Measurements from ENCODE around the gene MEGF11.

DNA sequence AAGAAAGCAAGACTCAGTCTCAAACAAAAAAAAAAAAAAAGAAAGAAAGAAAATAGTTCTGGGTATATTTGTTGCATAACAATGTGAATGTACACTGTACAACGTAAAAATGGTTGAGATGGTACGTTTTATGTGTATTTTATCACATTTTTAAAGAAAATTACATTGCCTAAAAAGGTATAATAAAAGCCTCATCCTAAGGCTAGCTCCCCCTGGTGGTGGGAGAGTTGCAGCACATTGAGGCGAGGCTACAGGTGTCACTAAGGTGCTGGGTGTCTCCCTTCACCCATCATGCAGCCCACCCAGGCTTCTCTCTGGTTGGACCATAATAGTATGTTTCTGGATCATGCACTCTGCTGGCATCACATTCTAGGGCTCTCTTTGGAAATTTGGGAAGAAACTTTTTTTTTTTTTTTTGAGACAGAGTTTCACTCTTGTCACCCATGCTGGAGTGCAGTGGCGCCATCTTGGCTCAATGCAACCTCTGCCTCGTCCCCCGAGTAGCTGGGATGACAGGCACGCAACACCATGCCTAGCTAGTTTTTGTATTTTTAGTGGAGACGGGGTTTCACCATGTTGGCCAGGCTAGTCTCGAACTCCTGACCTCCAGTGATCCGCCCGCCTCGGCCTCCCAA is 396.6 kb downstream of the MEGF11 start:
- TF ChIP-seq CSRNP3 (CRISPR knock-in tag; IDR thresholded peaks at IDR 0.05) (no peak), ZNF565 (CRISPR knock-in tag; conservative IDR thresholded peaks at IDR 0.05; ENCODE audit: low read depth) (no peak), ZFP3 (CRISPR knock-in tag; IDR thresholded peaks at IDR 0.05) (no peak), CREB5 (CRISPR knock-in tag; IDR thresholded peaks at IDR 0.05; ENCODE audit: low read depth) (no peak), ZNF8 (CRISPR knock-in tag; IDR thresholded peaks at IDR 0.05) (no peak), ISL1 (CRISPR knock-in tag; IDR thresholded peaks at IDR 0.05) (no peak)
